Renal pelvis (tissue), 4 donors: ENCODE results near the gene LOXL3. TPM values are rescaled to one million over a fixed set of nuclear protein-coding genes. Genes with fewer than 3 reads are reported as not detected.
"Not testable (repeated sequence)": the region's sequence is repeated elsewhere in the genome, so short reads cannot be mapped to it uniquely, and the experiment has no call there.

Experiments
- DNase-seq: peaks from one replicate; pipeline ENCODE4 v3.0.0-alpha.2; 2013
- polyA plus RNA-seq, 3 donors: library from polyadenylated mRNA; unstranded; fragments of 120-200 nt; gene quantifications; one replicate each; pipeline ENCODE4 v1.2.1, GENCODE V29; 2013; ENCODE audit not compliant: insufficient read length in 3 of 3

LOXL3 gene
- polyA plus RNA-seq, 3 donors = 10.1 to 11.4 (median 11.4) TPM

GRCh38 chr2:74576863-74577229, 23.1 kb upstream of the LOXL3 start:
- DNase-seq = no peak

GRCh38 chr2:74576211-74576862, 22.6 kb upstream of the LOXL3 start:
- DNase-seq = no peak

- no peak for DNase-seq
Observed at GRCh38 chr2:74575320-74575719, 21.6 kb upstream of the LOXL3 start.

- no peak for DNase-seq
Observed at GRCh38 chr2:74573747-74574562, 20.2 kb upstream of the LOXL3 start.

GRCh38 chr2:74572178-74572925, 18.6 kb upstream of the LOXL3 start:
- DNase-seq = no peak

- DNase-seq = no peak
Observed at GRCh38 chr2:74571058-74571457, 17.3 kb upstream of the LOXL3 start.

- no peak for DNase-seq
Observed at GRCh38 chr2:74569686-74570085, 15.9 kb upstream of the LOXL3 start.

- DNase-seq = no peak
Observed at GRCh38 chr2:74567881-74568280, 14.1 kb upstream of the LOXL3 start.

- DNase-seq = no peak
Observed at GRCh38 chr2:74566754-74567085, 13.0 kb upstream of the LOXL3 start.

GRCh38 chr2:74566076-74566753, 12.5 kb upstream of the LOXL3 start:
- no peak for DNase-seq

- no peak for DNase-seq
Observed at GRCh38 chr2:74564222-74564621, 10.5 kb upstream of the LOXL3 start.

- no peak for DNase-seq
Observed at GRCh38 chr2:74562126-74562775, 8.5 kb upstream of the LOXL3 start.

GRCh38 chr2:74561022-74561421, 7.3 kb upstream of the LOXL3 start:
- DNase-seq = not testable (repeated sequence)

GRCh38 chr2:74560591-74560990, 6.8 kb upstream of the LOXL3 start:
- no peak for DNase-seq

GRCh38 chr2:74559912-74560311, 6.2 kb upstream of the LOXL3 start:
- DNase-seq = no peak

GRCh38 chr2:74558284-74559230, 4.8 kb upstream of the LOXL3 start:
- no peak for DNase-seq

GRCh38 chr2:74556831-74557370, 3.2 kb upstream of the LOXL3 start:
- no peak for DNase-seq

- no peak for DNase-seq
Observed at GRCh38 chr2:74556159-74556558, 2.4 kb upstream of the LOXL3 start.

GRCh38 chr2:74555610-74556103, 1.9 kb upstream of the LOXL3 start:
- DNase-seq = no peak
